ENCODE results near the gene CDCA4. TPM values are rescaled to one million over a fixed set of nuclear protein-coding genes. Genes with fewer than 3 reads are reported as not detected.

CDCA4 gene
- total RNA-seq, 1 donor from 2014 or later: 47.4 TPM

GRCh38 chr14:104966981-104967385 is 53.9 kb downstream of the CDCA4 start:
- intact Hi-C loops (cut with micrococcal nuclease): no loop called here

- intact Hi-C loops (cut with micrococcal nuclease): no loop called here
These were observed 54.5 kb downstream of the CDCA4 start for GRCh38 chr14:104966261-104966865.

GRCh38 chr14:104965561-104966231 is 55.2 kb downstream of the CDCA4 start:
- intact Hi-C loops (cut with micrococcal nuclease): no loop called here

GRCh38 chr14:104964546-104964945 is 56.3 kb downstream of the CDCA4 start:
- intact Hi-C loops (cut with micrococcal nuclease): no loop called here

Other genes starting within 250 kb of the CDCA4 start
- 133 and 140 TPM in 2 replicates for gene AKT1, start 225.3 kb downstream of the CDCA4 start, total RNA-seq
- gene ZBTB42, start 220.0 kb downstream of the CDCA4 start, total RNA-seq: 5.7 and 6.7 TPM in 2 replicates
- 3.9 and 5.0 TPM in 2 replicates for gene CEP170B, start 155.8 kb downstream of the CDCA4 start, total RNA-seq
- 0.10 and 0.20 TPM in 2 replicates for gene PLD4, start 96.2 kb downstream of the CDCA4 start, total RNA-seq
- gene AHNAK2, start 42.7 kb downstream of the CDCA4 start, total RNA-seq: 0.07 TPM in 2 replicates
- gene CLBA1, start 35.3 kb downstream of the CDCA4 start, total RNA-seq: 0.63 and 0.69 TPM in 2 replicates
- gene GPR132, start 44.3 kb upstream of the CDCA4 start, total RNA-seq: 48.6 and 48.8 TPM in 2 replicates
- gene JAG2, start 147.7 kb upstream of the CDCA4 start, total RNA-seq: 7.2 and 7.9 TPM in 2 replicates
- 34.0 and 35.8 TPM in 2 replicates for gene NUDT14, start 160.2 kb upstream of the CDCA4 start, total RNA-seq
- gene BTBD6, start 227.4 kb upstream of the CDCA4 start, total RNA-seq: 39.7 and 39.9 TPM in 2 replicates